HG03439 (cell line): Measurements from ENCODE around the gene ZFP3.
A peak's percentile ranks its signal among the peaks of the same experiment; 100 is the strongest.
"Not testable (repeated sequence)": the region's sequence is repeated elsewhere in the genome, so short reads cannot be mapped to it uniquely, and the experiment has no call there.

Source experiments
- ATAC-seq: cut with Tn5 transposase; IDR thresholded peaks from one replicate; pipeline ENCODE4 v1.9.1; 2021; ENCODE audit warnings: mild to moderate bottlenecking, moderate library complexity; ENCODE audit not compliant: unreplicated experiment

Gene ZFP3

DNA sequence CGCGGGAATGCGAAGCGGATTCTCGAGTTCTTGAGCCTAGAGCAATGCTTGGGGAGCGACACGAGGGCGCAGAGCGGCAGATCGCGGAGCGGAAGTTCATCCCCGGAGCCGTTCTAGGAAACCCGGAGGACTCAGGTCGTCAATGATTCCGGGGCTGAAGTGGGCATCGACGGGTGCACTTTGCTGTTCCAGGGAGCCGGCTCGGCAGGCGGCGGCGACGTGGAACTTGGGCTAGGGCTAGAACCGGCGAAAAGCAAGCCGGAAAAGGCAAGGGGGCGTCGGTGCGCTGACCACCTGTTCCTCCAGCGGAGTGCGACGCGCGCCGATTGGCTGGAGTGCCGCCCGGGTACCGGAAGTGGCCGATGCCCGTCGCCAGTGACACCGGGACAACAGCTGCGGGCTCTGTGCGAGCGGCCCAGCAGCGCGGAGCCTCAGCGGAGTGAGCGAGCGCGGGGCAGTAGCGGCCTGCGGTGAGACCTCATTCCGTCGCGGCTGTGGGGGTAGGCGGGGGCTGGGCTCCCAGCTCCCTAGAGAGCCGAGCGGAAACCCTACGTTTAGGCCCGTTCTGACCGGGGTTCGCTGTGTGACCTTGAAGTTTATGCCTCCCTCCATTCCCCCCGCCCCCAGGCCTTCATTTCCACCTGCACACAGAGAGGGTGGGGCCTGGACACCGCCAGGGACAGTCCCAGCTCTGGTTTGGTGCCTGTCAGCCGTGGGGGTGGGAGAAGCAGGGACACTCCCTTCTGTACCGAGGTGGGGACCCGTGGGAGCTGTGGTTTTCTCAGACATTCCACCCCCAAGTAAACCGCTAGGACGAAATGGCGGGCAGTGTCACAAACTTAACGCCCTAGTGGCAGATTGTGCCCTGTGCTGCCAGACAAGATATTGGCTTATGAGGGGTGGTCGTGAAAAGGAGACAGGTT is at the start of gene ZFP3:
Gene ZFP3, plus strand, starts transcription at position 362 of the 923 bp plus-strand sequence. CDS start 13,038 bp downstream, outside the sequence.
- peak; percentile 72 for ATAC-seq

DNA sequence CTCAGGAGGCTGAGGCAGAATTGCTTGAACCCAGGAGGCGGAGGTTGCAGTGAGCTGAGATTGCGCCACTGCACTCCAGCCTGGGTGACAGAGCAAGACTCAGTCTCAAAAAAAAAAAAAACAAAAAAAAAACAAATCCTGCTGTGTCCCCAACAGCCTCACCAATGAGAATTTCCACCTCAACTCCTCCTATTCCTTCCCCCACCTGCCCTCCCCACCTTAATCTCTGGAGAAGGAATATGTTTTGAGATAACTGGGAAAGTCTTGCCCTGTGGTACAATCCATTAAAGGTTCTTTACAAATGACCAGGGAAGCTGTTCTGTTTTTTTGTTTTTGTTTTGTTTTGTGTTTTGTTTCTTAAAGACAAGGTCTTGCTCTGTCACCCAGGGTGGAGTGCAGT is 48.1 kb upstream of the ZFP3 start:
- not testable (repeated sequence) for ATAC-seq

DNA sequence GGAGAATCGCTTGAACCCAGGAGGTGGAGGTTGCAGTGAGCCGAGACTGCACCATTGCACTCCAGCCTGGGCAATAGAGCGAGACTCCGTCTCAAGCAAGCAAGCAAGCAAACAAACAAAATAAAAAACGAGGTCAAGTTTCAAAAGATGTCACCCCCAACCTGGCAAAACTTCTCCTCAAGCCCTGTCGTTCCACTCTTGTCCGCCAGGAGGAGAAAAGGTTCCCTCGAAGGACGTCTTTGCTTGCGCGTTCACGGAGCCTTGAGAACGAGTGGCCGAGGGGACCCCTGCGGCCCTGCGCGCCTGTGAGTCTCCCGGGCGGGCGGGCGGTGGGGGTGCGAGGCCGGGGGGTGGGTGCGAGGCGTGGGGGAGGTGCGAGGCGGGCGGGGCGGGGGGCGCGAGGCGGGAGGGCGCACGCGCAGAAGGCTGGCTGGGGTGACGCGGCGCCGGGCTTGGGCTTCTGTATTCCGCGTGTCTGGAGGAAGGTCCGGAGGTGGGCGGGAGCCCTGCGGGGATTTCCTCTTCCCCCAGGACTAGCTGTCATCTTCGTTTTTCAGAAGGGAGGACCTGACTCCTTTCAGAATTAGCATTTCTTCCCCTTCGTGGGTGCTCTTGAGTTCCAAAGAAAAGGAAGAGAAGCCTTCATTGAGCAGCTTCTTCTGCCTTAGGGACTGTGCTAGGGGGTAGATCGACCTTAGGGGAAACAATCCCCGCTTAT is 46.7 kb upstream of the ZFP3 start:
- ATAC-seq: peak; percentile 60

DNA sequence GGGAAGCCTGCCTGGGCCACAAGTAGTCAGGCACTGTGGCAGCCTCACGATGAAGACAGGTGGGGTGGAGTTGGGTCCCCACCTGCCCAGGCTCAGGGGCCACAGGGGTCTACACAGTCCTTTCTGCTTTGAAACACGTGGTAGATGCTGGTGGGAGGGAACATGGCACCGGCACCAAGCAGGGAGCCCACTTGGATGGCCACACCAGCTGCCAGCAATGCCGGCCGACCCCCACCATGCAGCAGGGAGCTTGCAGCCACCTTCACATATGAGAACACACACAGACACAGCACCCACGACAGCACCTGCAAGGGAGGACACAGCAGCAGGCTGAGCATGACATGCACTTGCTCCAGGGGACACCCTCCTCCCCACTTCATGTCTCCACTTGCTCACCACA is 45.4 kb upstream of the ZFP3 start:
- no peak for ATAC-seq

DNA sequence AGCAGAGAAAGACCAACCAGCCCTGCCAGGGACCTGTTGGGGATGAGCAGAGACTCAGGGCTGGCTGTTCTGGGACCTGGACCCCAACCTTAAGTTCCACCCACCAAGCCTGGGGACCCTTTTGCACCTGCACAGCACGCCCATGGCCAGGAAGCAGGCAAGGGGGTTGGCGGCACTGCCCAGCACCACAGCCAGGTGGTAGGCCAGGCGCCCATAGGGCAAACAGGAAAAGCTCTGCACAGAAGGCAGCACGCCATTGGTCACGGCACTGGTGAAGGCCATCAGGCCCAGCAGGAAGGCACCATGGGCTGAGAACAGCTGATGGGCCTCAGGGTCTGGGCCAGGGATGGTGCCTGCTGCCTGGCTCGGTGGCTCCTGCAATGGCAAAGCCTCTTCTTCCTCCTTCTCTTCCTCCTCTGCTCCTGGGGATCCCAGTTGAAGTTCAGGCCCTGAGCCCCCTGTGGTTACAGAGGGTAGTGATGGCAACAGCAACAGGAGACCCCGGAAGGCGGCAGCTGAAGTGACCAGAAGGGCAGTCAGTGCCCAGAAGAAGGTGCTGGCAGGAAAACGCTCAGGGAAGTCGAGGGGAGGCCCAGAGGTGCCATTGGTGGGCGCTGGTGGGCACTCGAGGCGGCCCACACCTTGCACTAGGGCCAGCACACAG is 44.8 kb upstream of the ZFP3 start:
- ATAC-seq: no peak

DNA sequence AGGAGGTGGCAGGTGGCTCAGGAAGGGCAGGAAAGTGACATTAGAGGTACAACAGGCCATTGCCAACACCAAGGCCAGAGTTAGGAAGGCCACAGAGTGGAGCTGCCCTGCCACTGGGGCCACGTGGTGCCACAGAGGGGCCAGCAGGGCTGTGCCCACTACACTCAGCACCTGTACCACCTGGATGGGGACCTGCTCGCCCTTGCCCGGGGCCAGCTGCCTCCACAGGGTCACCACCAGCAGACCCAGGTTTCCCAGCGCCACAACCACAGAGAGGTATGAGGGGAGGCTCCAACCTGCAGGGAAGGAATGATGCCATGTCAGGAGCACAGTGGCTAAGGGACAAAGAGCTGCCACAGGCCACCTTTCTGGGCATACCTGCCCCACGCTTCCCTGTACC is 44.2 kb upstream of the ZFP3 start:
- no peak for ATAC-seq

DNA sequence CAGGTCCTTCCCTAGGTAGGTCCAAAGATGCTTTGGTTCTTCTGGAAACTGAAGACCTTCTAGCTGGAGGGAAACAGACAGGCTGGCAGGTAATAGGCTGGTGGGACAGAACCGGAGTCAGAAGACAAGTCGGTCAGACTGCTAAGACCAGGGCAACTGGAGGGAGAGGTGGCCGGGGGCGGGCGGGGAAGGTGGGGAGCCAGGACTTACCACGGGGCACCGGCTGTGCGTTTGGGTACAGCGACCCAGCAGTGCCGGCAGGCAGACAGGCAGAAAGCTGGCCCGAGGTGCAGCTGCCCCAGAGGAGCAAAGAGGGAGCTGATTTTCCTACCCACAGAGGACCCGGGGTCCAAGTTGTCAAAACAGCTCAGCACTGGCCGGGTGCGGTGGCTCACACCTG is 43.6 kb upstream of the ZFP3 start:
- no peak for ATAC-seq

DNA sequence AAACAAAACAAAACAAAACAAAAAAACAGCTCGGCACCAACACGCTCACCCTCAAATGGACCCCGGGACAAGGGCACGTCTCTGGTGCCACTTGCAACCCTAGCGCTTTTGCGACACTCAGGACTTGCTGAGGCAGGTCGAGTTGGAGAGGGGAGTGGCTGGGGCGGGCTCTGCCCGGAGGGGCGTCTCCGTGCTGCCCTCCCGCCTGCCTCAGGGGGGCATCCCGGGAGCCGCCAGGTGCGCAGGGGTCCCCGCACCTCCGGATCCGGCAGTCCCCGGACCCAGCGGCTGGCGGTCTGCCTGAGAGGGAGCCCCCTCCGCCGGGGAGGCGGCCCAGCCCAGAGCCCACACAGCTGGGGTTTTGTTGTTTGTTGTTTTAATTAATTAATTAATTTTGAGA is 43.0 kb upstream of the ZFP3 start, which contains the start of gene SLC52A1:
Gene SLC52A1, minus strand, starts transcription at position 112 of the 400 bp plus-strand sequence. CDS start 820 bp downstream, outside the sequence.
- ATAC-seq: no peak

DNA sequence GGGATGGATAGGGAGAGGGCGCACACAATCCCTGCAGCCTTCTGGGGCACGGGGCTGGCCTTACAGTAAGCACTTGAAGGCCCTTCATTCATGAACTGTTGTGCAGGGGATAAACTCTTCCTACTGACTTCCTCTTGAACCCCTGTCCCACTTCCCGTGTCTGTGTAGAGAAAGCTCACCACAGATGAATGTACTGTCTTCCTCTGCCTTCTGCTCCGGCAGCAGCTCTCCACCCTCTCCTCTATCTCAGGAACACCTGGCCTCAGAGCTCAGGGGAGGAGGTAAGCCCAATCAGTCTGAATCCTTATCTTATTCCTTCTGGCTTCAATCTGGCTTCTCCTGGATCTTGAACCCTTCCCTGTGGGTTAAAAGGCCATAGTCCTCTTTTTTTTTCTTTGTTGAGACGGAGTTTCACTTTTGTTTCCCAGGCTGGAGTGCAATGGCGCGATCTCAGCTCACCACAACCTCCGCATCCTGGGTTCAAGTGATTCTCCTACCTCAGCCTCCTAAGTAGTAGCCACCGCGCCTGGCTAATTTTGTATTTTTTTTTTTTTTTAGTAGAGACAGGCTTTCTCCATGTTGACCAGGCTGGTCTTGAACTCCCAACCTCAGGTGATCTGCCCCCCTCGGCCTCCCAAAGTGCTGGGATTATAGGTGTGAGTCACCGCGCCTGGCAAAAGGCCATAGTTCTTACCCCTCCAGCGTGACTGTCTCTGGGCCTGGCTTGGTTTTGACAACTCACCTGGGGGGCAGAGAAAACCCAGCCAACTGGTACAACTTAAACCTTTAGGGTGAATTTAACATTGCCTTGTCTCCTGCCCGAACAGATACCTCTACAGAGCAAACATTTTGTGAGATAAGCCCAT is 35.9 kb upstream of the ZFP3 start:
- ATAC-seq: no peak

DNA sequence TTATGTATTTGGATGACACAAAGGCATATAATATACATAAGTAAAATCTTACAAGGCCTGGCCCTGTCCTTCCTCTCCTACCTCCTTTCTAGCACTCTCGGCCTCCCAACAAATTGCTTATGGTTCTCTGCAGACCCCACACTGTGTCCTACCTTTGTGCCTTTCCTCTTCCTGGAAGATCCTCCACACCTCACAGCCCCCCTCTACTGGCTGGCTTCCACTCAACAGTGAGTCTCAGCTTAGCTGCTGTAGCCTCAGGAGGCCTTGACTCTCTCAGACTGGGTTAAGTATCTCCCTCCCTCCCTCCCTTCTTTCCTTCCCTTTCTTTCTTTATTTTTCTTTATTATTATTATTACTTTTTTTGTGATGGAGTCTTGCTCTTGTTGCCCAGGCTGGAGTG is 34.7 kb upstream of the ZFP3 start:
- no peak for ATAC-seq

DNA sequence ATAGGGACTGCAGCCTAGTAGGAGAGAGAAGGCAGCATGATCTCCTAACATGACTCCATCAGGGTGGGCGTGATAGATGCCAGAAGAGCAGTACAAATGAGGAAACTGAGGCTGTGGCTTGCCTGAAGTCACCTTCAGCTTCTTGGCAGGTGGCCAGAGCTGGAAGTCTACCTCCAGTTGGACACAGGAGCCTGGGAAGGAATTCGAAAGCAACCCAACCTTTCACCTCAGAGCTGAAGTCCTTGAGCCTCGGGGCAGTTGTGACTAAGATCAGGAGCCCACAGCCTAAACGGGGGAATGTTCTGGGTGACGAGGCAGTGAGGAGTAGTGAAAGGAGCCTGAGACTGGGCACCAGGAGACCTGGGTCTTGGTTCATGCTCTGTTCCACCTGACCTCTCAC is 33.6 kb upstream of the ZFP3 start:
- ATAC-seq: no peak

DNA sequence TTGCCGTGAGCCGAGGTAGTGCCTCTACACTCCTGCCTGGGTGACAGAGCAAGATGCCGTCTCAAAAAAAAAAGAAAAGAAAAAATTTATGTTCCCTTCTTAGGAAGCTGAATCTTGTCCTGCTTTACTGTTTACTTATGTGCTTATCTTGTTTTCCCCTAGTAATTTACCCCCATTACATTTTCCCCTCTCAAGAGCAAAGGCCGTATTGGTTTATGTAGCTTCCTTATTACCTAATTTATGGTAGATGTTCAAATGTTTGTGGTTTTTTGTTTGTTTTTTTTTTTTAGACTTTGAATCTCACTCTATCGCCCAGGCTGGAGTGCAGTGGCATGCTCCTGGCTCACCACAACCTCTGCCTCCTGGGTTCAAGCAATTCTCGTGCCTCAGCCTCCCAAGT is 32.8 kb upstream of the ZFP3 start:
- no peak for ATAC-seq

DNA sequence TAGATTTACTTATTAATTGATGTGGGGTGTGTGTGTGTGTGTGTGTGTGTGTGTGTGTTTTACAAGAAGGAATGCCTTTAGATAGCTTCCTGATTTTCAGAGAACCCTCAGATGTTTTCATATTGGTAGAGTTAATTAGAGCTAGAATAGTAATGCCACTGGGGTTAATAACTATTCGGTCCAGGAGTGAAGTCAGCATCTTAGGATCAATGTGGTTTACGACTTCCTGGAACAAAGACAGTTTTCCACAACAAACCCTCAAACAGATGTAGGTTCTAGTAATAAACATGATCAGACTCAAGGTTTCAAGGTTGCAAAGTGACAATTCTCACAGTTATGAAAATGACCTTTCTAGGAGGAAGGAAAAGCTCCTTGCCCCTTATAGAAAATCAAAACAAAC is 30.8 kb upstream of the ZFP3 start:
- no peak for ATAC-seq

DNA sequence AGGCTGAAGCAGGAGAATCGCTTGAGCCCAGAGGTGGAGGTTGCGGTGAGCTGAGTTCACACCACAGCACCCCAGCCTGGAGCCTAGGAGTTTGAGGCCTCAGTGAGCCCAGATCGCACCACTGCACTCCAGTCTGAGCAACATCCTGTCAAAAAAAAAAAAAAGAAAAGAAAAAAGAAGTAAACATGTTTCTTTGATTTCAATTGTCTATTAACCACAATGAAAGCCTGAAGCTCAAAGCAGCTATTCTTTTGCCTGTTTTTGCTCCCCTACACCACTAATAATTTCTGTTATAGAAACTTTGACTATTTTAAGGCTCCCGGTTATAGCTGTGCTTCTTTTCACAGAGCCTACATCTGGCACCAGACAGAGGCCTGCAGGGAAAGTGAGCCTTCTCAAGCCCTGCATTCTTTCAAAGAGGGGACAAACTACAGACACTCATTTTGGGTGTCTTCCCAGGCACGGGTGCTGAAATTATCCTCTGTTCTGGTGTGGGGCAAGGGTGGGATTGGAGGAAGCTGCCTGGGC is 28.9 kb upstream of the ZFP3 start:
- no peak for ATAC-seq

DNA sequence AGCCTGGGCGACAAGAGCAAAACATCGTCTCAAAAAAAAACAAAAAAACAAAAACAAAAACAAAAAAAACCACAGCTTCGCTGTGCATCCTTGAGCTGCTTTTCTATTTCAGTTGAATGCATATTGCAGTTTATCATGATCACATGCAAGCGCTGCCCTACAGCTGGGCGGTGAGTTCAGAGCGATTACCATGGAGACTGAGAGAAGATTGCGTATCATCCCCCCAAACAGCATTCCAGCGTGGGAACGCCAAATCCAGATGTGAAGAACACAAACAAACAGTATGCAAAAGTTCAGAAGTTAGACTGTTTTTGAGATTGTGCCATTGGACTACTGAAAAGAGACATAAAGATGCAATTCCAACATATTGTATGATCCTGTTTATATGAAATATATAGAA is 28.0 kb upstream of the ZFP3 start:
- ATAC-seq: no peak

DNA sequence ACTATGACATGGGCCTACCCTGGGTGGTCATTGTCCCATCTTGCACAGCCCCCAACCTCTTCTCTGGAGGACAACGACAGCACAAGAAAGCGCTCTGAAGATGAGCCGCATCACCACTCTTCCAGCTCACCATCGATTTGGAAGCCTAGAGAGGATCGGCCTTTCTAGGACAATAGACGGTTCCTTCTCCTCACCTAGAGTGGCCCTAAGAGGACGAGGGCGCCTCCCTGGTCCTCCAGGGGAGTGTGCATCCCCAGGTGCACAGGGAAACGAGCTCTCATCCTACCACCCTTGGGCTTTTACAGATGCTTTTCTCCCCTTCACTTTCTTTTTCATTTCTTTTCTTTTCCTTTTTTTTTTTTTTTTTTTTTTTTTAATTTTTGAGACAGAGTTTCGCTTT is 22.7 kb upstream of the ZFP3 start:
- ATAC-seq: no peak

DNA sequence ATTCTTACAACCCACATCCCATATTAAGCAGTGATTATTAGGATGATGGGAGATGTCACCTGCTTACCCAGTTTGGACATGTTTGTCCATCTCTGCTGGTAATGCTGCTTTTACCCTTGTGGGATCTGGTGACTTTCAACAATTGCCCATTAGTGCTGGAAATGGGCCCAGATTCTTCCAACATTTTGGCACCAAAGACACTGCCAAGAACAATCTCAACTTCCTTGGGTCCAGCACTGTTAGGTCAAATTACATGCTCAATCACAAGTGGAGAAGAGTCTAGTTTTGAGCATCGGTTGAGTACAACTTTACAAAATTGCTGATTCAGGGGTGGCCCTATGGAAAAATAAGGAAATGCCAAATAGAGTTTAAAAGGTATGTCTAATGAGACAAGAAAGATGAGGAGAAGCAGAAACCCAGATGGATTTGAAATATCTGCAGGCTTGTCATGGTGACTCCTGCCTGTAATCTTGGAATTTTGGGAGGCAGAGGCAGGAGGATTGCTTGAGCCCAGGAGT is 13.0 kb upstream of the ZFP3 start:
- no peak for ATAC-seq

DNA sequence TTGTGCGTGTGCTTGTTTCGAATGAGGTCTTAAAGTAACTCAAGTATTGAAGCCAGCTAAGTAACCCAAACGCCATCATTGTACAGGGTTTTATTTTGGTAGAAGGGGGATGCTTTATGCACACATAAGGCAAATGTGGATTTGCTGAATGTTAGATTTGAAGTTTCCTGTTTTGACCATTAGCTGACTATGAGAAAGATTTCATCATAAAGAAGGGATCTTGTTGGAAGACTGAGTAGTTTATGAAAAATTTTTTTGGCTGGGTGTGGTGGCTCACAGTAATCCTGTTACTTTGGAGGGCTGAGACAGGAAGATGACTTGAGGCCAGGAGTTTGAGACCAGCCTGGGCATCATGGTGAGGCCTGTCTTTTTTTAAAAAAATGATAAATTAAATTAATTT is 10.0 kb upstream of the ZFP3 start:
- ATAC-seq: no peak

DNA sequence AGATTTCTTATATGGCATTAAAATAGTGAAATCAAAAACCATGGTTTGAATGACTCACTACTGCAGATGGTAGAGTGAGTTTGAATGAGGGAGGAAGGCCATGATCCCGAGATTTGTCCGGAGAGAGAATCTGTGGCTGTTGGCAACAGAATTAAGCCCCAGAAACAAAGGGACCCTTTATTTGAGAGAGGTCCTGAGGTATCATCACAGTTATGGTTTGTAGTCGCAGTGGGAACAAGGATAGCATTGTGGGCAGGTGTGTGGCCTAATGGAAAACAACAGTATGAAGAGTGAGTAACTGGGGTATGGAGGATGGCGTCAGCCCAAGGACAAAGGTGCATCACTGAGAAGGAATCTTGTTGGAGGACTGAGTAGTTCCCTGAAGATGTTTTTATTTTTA is 8.5 kb upstream of the ZFP3 start:
- no peak for ATAC-seq

DNA sequence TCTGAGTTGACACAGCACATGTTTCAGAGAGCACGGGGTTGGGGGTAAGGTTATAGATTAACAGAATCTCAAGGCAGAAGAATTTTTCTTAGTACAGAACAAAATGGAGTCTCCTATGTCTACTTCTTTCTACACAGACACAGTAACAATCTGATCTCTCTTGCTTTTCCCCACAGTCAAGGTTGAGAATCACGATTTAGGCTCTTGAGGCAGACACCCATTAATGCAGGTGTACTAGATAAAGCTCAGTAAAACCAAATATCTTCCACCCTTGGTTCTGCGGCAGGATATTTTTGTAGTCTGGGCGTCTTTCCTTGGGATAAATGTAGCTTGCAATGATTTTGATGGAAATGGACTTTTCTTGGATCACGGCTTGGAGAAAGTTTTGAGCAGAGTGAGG is 2.8 kb upstream of the ZFP3 start:
- ATAC-seq: not testable (repeated sequence)
